Peyer's patch (tissue), 4 donors: ENCODE results near the gene NEURL1B.

ENCODE experiments used
- POLR2A ChIP-seq, 2 donors: fragments of 450-650 bp; IDR thresholded peaks; one replicate each; pipeline ENCODE4 v1.5.1; 2017; ENCODE audit warnings: antibody characterized with exemption in 2 of 2, mild to moderate bottlenecking in 2 of 2, moderate library complexity in 2 of 2
- TF ChIP-seq, protein P1 (sequence below), 6 experiments: fragments of 450-650 bp in 4 of 6; fragments of 200-600 bp in 2 of 6; sonication (generic) in 1 of 6; IDR thresholded peaks; one replicate each; pipeline ENCODE4 v1.5.1; 2017 to 2019; ENCODE audit warnings: antibody characterized with exemption in 6 of 6, mild to moderate bottlenecking in 3 of 6, moderate library complexity in 1 of 6

DNA sequence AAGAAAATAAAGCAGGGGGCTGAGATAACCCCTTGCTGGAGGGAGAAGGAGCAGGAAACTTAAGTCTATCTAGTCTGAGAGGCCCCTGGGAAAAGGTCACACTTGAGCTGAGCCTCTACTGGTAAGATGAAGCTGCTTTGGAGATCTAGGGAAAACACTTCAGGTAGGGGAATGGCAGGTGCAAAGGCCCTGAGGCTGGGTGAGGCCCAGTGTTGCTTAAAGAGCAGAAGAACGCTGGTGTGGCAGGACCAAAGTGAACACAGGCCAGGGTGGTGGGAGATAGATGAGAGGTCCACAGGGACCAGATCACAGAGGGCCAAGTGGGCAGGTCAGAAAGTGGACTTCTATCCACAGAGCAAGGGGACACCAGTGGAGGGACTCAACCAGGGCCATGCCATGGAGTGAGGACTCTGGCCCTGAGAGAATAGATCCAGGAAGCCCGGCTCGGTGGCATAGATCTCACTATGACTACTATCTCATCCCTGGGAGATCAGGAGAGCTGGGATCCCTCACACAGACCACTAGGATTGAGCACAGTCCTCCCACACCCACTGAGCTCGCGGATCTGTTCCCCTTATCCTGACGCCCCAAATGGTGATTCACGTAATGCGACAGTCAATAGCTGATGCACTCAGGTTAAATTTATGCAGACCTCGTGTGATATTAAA lies 17.6 kb upstream of the NEURL1B start:
- TF ChIP-seq, protein P1, sequence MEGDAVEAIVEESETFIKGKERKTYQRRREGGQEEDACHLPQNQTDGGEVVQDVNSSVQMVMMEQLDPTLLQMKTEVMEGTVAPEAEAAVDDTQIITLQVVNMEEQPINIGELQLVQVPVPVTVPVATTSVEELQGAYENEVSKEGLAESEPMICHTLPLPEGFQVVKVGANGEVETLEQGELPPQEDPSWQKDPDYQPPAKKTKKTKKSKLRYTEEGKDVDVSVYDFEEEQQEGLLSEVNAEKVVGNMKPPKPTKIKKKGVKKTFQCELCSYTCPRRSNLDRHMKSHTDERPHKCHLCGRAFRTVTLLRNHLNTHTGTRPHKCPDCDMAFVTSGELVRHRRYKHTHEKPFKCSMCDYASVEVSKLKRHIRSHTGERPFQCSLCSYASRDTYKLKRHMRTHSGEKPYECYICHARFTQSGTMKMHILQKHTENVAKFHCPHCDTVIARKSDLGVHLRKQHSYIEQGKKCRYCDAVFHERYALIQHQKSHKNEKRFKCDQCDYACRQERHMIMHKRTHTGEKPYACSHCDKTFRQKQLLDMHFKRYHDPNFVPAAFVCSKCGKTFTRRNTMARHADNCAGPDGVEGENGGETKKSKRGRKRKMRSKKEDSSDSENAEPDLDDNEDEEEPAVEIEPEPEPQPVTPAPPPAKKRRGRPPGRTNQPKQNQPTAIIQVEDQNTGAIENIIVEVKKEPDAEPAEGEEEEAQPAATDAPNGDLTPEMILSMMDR (IDR thresholded peaks at IDR 0.05), result no peak
- TF ChIP-seq POLR2A (IDR thresholded peaks at IDR 0.05), result peak in 1 of 2 donors; percentile 12
